Left renal pelvis (tissue), 4 donors: ENCODE measurements around the gene MBD3L2. TPM values are rescaled to one million over a fixed set of nuclear protein-coding genes. Genes with fewer than 3 reads are reported as not detected.
"Not testable (repeated sequence)": the region's sequence is repeated elsewhere in the genome, so short reads cannot be mapped to it uniquely, and the experiment has no call there.

Experiments used
- DNase-seq, 4 donors: peaks; one replicate each; pipeline ENCODE4 v3.0.0-alpha.2; 2013; ENCODE audit warnings: low read depth in 4 of 4, low spot score in 3 of 4
- polyA plus RNA-seq, 4 donors: library from polyadenylated mRNA; unstranded; fragments of 120-200 nt; gene quantifications; one replicate each; pipeline ENCODE4 v1.2.1, GENCODE V29; 2013; ENCODE audit not compliant: insufficient read length in 4 of 4

The MBD3L2 gene
- polyA plus RNA-seq, 4 donors = not detected

DNA sequence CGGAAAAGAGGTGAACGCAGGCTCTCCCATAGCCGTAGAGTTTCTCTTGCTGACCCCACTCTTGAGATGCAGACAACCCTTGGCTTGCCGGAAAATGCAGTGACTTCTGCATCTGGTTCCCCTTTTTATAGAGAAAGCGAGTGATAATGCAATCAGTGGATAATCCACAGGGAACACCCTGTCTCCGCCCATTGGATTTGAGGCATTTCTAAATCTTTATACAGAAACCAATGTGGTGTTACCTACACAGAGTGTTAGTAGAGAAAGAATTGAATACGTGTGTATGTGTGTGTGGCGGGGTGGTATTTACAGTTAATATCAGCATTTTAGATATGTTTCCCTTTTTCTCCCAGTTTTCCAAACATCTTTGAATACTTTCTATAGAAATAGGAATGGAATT is 9.5 kb downstream of the MBD3L2 start, which contains the start of gene MBD3L3:
Gene MBD3L3 (minus strand): TSS at position 101 of the 400 bp plus-strand sequence. CDS start 71 bp downstream, at position 30.
- not testable (repeated sequence) for DNase-seq

DNA sequence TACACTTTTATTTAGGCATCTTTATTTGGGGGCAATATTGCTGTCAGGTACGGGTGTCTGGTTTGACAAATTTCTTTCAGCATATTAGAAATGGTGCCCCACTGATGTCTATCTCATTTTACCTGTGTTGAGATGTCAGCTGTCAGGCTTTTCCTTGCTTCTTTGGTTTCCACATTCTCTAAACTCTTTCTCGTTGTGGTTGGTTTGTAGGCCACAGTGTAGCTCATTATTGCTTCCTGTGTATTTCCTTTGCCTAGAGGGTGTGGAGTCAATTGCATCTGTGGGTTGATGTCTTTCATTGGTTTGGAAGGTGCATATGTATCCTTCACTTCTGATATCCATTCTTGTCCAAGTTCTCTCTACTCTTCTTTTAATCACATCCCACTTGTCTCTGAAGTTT is 10.9 kb downstream of the MBD3L2 start:
- DNase-seq = not testable (repeated sequence)

DNA sequence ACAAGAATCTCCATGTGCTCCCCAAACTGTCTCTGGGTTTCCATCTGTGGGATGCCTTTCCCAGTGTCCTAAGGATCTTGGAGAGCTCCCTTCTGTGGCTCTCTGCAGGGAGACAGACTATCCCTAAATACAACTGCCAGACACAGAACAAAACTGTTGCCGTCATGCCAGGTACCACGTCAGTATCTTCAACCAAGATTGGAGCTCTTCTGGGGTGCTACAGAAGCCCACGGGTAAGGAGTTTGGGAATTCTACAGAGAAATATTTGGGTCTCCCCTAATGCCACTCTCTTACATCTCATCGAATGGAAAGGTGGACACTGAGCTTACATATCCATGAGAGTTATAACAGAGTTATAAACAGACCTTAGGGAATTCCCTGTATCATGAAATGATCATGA is 14.2 kb downstream of the MBD3L2 start:
- no peak for DNase-seq

DNA sequence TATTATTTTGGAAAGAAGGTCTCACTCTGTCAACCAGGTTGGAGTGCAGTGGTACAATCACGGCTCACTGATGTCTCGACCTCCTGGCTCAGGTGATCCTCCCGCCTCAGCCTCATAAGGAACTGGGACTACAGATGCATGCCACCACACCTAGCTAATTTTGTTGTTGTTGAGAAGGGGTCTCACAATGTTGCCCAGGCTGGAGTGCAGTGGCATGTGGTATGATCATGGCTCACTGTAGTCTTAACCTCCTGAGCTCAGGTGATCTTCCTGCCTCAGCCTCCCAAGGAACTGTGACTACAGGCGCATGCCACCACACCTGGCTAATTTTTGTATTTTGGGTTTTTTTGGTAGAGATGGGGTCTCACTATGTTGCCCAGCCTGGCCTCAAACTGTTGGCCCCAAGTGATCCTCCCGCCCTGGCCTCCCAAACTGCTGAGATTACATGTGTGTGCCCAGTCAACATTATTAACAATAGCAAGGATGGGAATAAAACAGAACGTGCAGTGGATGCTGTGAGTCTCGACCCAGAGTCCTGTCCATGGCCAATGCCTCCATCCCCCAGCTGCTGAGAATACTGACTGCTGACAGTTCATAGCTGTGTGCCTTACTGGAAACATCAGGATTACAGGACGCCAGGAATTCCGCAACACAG is 14.8 kb downstream of the MBD3L2 start:
- no peak for DNase-seq

DNA sequence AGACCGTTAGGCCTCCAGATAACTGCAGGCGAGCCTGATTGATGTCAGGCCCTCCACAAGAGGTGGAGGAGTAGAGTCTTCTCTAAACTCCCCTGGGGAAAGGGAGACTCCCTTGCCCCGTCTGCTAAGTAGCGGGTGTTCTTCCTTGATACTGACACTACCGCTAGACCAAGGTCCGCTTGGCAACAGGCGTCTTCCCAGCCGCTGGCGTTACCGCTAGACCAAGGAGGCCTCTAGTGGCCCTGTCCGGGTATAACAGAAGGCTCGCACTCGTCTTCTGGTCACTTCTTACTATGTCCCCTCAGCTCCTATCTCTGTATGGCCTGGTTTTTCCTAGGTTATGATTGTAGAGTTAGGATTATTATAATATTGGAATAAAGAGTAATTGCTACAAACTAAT is 18.0 kb downstream of the MBD3L2 start:
- not testable (repeated sequence) for DNase-seq

DNA sequence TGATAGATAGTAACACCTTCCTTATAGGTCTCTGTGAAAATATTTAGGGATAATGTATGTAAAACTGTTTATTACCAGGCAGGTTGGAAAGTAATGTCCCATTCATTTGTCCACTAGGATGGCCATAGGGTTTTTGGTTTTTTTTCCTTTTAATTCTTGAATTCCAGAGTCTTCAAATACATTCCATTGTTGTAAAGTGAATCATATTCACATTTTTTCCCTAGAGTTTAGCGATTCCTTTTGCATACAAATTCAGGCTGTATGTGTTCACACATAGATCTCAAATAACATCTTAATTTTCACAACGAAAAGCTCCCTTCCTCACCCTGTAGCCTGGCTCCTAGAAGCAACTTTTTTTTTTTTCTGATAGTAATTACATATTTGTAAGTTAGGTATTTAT is 18.6 kb downstream of the MBD3L2 start:
- no peak for DNase-seq

DNA sequence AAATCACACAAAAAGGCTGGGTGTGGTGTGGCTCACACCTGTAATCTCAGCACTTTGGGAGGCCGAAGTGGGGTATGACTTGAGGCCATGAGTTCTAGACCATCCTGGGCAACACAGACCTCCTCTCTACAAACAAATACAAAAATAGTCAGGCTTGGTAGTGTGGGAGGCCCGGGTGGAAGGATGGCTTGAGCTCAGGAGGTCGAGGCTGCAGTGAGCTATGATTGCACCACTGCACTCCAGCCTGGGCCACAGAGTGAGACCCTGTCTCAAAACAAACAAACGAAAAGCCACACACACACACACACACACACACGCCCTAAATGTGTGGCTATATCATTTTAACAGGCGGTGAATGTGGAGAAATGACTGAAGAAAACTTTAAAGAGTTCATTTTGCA is 19.5 kb downstream of the MBD3L2 start:
- DNase-seq = no peak

- DNase-seq = peak; percentile 90 to 93 (median 92)
Measured at GRCh38 chr19:7069042-7069903, 20.2 kb downstream of the MBD3L2 start, which contains the start of gene ZNF557. ZNF557 (plus strand) TSS chr19:7069703; CDS start chr19:7075075, 5,372 bp downstream.

- no peak for DNase-seq
Measured at GRCh38 chr19:7069904-7070226, 20.7 kb downstream of the MBD3L2 start.

DNA sequence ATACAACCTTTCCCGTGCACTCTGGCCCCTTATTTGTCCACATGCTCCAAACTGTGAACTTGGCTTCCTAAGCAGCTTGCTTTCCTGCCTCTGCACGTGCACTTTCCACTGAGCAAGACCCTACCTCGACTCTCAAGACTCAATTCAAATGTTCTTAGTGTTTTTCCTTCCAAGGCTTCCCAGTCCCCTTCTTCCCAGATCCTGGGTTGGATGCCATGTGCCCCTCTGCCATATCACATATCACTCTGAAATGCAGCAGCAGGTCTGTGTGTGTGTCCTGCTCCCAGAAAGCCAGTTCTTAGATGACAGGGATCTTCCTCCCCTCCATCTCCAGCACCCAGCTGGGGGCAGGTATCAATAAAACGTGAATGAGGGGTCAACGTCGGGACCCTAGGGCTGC is 23.4 kb downstream of the MBD3L2 start:
- no peak for DNase-seq

GRCh38 chr19:7074705-7075282 is 25.7 kb downstream of the MBD3L2 start:
- no peak for DNase-seq

DNA sequence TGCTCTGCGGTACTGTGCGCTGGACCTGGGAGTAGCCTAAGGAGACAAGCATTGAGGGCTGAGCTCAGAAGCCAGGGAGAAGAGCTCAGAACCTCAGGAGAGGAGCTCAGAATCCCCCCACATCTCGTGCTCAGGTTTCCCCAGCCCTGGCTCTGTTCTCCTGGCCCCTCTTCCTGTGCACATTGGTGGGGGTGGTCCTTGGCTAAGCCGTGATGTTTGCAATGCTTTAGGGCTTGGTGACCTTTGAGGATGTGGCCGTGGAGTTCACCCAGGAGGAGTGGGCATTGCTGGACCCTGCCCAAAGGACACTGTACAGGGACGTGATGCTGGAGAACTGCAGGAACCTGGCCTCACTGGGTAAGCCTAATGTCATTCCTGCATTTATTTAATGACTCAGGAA is 27.0 kb downstream of the MBD3L2 start:
- DNase-seq = no peak

DNA sequence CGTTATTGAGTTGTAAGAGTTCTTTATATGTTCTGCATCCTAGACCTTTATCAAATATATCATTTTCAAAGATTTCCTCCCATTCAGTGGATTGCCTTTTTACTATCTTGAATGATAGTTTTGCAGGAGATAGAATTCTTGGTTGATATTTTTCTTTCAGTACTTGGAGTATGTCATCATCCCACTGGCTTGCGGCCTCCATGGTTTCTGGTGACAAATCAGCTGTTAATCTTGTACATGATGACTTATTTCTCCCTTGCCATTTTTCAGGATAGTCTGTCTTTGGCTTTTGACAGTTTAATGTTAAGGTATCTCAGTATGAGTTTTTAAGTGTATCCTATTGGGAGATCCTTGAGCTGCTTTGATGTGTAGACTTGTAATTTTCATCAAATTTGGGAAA is 28.9 kb downstream of the MBD3L2 start:
- no peak for DNase-seq

DNA sequence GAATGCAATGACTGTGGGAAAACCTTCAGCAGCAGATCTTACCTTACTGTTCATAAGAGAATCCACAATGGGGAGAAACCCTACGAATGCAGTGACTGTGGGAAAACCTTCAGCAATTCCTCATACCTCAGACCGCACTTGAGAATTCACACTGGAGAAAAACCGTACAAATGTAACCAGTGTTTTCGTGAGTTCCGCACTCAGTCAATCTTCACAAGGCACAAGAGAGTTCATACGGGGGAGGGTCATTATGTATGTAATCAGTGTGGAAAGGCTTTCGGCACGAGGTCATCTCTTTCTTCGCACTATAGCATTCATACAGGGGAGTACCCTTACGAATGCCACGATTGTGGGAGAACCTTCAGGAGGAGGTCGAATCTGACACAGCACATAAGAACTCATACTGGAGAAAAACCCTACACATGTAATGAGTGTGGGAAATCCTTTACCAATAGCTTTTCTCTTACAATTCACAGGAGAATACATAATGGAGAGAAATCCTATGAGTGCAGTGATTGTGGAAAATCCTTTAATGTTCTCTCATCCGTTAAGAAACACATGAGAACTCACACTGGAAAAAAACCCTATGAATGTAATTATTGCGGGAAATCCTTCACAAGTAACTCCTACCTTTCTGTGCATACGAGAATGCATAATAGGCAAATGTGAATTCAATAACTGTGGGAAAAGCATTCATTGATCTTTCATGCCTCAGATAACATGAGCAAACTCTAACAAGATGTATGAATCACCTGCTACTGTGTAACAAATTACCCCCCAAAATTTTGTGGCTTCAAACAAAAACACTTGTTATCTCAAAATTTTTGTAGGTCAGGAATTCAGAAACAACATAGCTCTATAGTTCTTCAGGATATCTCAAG is 34.2 kb downstream of the MBD3L2 start:
- DNase-seq = no peak

DNA sequence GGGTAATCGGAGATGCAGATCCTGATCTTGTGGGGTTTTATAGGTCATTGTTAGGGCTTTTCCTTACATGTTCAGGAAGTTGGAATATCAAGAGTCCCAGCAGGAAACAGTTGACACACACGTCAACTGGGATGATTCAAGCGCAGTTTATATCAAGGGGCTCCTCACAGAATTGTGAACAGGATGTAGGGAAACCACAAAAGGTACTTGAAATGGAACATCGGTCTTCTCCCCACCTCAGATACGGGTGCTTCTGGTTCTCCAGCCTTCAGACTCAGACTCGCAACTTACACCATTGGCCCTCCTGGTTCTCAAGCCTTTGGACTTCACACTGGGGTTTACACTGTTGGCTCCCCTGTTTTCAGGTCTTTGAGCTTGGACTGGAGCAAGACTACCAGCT is 39.9 kb downstream of the MBD3L2 start:
- no peak for DNase-seq

- no peak for DNase-seq
Measured at GRCh38 chr19:7098096-7098495, 49.0 kb downstream of the MBD3L2 start.

GRCh38 chr19:7098701-7099596 is 49.8 kb downstream of the MBD3L2 start:
- DNase-seq = peak; percentile 84 to 90 (median 86)

GRCh38 chr19:7099597-7099921 is 50.4 kb downstream of the MBD3L2 start:
- no peak for DNase-seq
